ENCODE measurements around the gene TBX2. TPM values are rescaled to one million over a fixed set of nuclear protein-coding genes. Genes with fewer than 3 reads are reported as not detected.
"Not testable (repeated sequence)": the region's sequence is repeated elsewhere in the genome, so short reads cannot be mapped to it uniquely, and the experiment has no call there.

Gene TBX2
- total and polyA plus RNA-seq, 9 donors: 8.9 to 20.4 (median 10.8) TPM

DNA sequence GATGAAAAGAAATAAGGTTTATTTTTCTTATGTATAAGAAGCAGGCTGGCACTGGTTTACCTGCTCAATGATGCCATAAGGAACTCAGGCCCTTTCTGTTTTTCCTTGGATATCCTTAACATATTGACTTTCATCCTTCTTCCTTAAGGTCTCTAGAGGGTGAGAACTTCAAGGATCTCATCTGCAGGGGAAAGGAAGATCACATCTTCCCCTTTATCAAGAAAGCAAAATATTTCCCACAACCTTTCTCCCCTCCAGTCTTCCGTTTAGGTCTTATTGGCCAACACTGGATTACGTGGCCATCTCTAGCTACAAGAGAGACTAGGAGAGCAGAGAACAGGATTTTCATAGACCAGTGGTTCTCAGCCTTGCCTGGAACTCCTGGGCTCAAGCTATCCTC, 48.4 kb downstream of the TBX2 start:
- 100% methylated on average over 2 of the region's 2 CpGs for WGBS (ENCODE audit: insufficient coverage)

DNA sequence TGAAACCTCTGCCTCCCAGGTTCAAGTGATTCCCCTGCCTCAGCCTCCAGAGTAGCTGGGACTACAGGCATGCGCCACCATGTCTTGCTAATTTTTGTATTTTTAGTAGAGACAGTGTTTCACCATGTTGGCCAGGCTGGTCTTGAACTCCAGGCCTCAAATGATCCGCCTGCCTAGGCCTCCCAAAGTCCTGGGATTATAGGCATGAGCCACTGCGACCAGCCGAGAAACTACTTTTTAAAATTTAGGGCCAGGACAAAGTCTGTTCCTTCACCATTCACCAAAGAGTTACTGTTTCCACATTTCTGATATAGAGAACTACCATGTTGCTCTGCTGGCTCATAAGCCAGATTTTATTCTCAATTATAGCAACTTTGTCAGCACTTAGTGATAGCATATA, 49.5 kb downstream of the TBX2 start:
- peaks cover 37% of the 10 kb centered on the region for H3K27me3 ChIP-seq (ENCODE audit: control insufficient read depth, insufficient read depth, low read length)
- H3K4me1 ChIP-seq (ENCODE audit: control insufficient read depth, insufficient read depth, low read length): peaks cover 14% of the 10 kb centered on the region
- H3K36me3 ChIP-seq (ENCODE audit: control insufficient read depth, insufficient read depth, low read length); H3K27ac ChIP-seq (ENCODE audit: low read length); DNase-seq; H3K9me3 ChIP-seq (replicated peaks; ENCODE audit: control insufficient read depth, low read depth, low read length); H3K4me3 ChIP-seq (ENCODE audit: low read length): not testable (repeated sequence)
- WGBS (ENCODE audit: insufficient coverage): 95% methylated on average over 2 of the region's 4 CpGs

More for the DNA sequence above, 48.4 kb downstream of the TBX2 start:
- Histone ChIP-seq H3K9me3 (replicated peaks; ENCODE audit: control insufficient read depth, low read depth, low read length) (no peaks in the 10 kb centered on the region), H3K36me3 (ENCODE audit: control insufficient read depth, insufficient read depth, low read length) (no peaks in the 10 kb centered on the region), H3K4me1 (ENCODE audit: control insufficient read depth, insufficient read depth, low read length) (peaks cover 19% of the 10 kb centered on the region), H3K4me3 (ENCODE audit: low read length) (no peak overlapping the region), H3K27ac (ENCODE audit: low read length) (no peak overlapping the region), H3K27me3 (ENCODE audit: control insufficient read depth, insufficient read depth, low read length) (peaks cover 37% of the 10 kb centered on the region)
- no peak for DNase-seq

DNA sequence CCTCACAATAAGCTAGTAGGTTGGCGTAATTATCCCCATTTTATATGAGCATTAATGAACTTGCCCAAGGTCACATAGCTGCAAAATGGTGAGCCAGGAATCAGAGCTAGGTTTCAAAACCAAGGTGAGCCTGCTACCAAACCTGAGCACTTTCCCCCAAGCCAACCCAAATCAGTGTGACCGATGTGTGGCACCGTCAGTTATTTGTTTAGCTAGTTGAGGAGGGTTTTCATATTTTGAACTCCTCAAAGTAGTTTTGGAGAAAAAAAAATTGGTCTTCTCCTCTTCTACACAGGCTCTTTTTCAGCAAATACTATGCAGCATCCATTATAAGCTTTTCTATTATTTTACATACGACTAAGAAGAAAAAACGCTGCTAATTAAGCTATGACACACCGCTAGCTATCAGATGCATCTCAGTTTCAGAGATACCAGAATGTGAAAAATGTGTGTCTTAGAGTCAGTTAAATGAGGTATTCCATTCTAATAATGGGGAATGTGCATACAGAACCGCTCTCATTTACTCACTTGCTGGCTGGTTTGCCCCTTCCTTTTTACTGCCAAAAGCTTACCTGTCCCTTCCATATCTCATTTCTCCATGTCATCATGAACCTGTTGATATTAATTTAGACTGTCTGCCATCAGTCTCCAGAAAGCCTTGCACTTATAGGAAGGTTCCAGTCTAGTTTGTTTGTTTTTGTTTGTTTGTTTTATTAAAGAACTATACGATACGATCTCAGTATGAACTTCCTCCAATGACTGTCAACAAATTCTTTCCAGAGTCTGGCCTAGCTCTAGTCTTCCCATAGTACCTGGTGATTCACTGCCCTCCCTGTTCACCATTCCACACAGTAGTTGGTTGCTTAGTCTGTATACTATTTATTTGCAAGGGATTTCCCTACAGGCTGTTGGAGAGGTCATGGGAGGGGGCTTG, 50.3 kb downstream of the TBX2 start:
- H3K27ac ChIP-seq (ENCODE audit: low read length): no peak overlapping the region
- H3K4me1 ChIP-seq (ENCODE audit: control insufficient read depth, insufficient read depth, low read length): peaks cover 19% of the 10 kb centered on the region
- no peaks in the 10 kb centered on the region for H3K36me3 ChIP-seq (ENCODE audit: control insufficient read depth, insufficient read depth, low read length)
- whole genome bisulfite sequencing (ENCODE audit: insufficient coverage): 100% methylated on average over 1 of the region's 9 CpGs
- H3K27me3 ChIP-seq (ENCODE audit: control insufficient read depth, insufficient read depth, low read length): peaks cover 43% of the 10 kb centered on the region
- no peak for DNase-seq
- no peaks in the 10 kb centered on the region for H3K9me3 ChIP-seq (replicated peaks; ENCODE audit: control insufficient read depth, low read depth, low read length)
- H3K4me3 ChIP-seq (ENCODE audit: low read length): no peak overlapping the region

DNA sequence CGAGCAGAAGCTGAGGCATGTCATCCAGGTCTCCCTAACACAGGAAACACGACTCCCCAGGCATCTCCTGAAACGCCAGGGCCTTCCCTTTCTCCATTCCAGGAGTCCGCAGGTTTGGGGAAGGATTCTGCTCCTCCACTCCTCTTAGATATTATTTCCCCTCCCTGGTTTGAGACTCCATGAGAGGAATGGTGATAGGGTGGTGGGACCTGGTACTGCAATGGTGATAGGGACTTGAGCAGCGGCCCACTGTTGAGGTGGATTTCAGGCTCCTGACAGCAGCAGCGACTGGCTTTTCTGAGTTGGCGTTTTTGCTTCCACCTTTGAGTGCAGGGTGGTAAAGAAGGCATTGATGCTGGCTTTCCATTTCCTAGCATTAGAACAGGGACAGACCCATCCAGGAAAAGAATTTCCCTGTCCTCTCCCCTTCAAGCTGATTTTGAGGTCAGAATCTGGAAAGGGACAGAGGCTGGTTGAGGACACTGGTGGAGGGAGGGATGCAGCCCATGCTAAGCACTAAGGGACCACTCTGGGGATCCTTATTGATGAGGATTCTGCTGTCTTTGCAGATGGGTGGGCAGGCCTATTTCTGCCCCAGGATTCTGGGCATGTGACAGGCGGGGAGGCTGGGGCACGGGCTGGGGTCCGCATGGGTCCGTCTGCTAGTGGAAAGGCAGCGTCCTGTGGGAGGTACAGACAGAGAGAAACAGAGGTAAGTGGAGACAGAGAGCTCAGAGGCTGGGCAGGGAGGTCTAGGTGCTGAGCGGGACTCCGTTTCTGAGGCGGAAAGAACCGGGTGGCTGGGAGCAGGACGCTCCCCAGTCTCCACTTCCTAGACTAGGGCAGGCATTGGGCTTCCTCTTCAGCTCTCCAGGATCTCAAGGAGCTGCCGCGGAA, 51.2 kb downstream of the TBX2 start:
- peaks cover 28% of the 10 kb centered on the region for H3K4me1 ChIP-seq (ENCODE audit: control insufficient read depth, insufficient read depth, low read length)
- H3K4me3 ChIP-seq (ENCODE audit: low read length): no peak overlapping the region
- H3K27me3 ChIP-seq (ENCODE audit: control insufficient read depth, insufficient read depth, low read length): peaks cover 50% of the 10 kb centered on the region
- WGBS (ENCODE audit: insufficient coverage): 64% methylated on average over 14 of the region's 19 CpGs
- DNase-seq: no peak
- H3K9me3 ChIP-seq (replicated peaks; ENCODE audit: control insufficient read depth, low read depth, low read length): no peaks in the 10 kb centered on the region
- peak overlapping the region; percentile 54 for H3K27ac ChIP-seq (ENCODE audit: low read length)
- H3K36me3 ChIP-seq (ENCODE audit: control insufficient read depth, insufficient read depth, low read length): no peaks in the 10 kb centered on the region

DNA sequence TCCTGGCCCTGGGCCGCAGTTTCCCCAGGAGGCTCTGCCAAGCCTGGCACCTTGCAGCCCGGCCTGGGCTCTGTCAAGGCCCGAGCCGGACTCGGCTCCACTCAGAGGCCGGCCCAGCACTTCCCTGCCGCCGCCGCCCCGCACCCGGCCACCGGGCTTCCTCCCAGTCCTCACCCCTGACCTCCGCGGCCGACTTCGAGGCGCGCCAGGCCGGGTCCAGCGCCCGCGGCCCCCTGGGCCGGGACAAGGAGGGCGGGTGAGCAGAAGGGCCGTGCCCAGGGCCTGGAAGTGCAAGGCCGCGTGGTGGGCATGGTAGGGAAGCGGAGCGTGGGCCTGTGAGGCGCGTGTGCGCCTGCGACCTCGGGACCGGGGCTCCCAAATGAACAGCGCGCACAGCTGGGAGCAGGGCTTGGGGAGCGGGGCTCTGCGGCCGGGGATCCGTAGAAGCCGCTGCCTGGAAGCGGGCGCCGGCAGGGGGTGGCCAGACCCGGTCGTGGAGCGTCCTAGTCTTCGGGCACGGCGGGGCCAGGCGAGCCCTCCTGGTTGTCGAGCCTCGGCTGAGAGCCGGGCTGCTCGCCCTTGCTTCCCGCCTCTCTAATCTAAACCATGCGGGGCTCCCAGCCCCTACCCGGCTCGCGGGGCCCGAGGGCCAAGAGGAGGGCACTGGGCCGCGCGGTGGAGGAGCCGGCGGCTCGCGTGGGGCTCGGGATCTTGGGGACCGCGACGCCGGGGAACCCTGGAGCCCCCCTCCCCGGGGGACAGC, 52.1 kb downstream of the TBX2 start:
- Histone ChIP-seq H3K36me3 (ENCODE audit: control insufficient read depth, insufficient read depth, low read length) (no peaks in the 10 kb centered on the region), H3K9me3 (replicated peaks; ENCODE audit: control insufficient read depth, low read depth, low read length) (no peaks in the 10 kb centered on the region), H3K4me3 (ENCODE audit: low read length) (peak overlapping the region; percentile 49), H3K27me3 (ENCODE audit: control insufficient read depth, insufficient read depth, low read length) (peaks cover 57% of the 10 kb centered on the region), H3K4me1 (ENCODE audit: control insufficient read depth, insufficient read depth, low read length) (peaks cover 33% of the 10 kb centered on the region), H3K27ac (ENCODE audit: low read length) (peak overlapping the region; percentile 81)
- WGBS (ENCODE audit: insufficient coverage): 8% methylated on average over 57 of the region's 75 CpGs
- DNase-seq: peak; percentile 71

- peak within 1 kb of the TSS; percentile 81 for H3K27ac ChIP-seq (ENCODE audit: low read length)
- H3K4me1 ChIP-seq (ENCODE audit: control insufficient read depth, insufficient read depth, low read length): peaks cover 41% of the 10 kb centered on the region
- peak within 1 kb of the TSS; percentile 49 for H3K4me3 ChIP-seq (ENCODE audit: low read length)
- H3K27me3 ChIP-seq (ENCODE audit: control insufficient read depth, insufficient read depth, low read length): peaks cover 60% of the 10 kb centered on the region
- no peaks in the 10 kb centered on the region for H3K36me3 ChIP-seq (ENCODE audit: control insufficient read depth, insufficient read depth, low read length)
- peak; percentile 65 for DNase-seq
- H3K9me3 ChIP-seq (replicated peaks; ENCODE audit: control insufficient read depth, low read depth, low read length): no peaks in the 10 kb centered on the region
- 5% methylated on average over 52 of the region's 59 CpGs for WGBS (ENCODE audit: insufficient coverage)
Measured at GRCh38 chr17:61452301-61453290, 53.0 kb downstream of the TBX2 start, which contains the start of gene TBX4. Gene TBX4, plus strand, starts transcription at chr17:61452422. Its CDS starts 4,069 bp downstream, at chr17:61456491.

DNA sequence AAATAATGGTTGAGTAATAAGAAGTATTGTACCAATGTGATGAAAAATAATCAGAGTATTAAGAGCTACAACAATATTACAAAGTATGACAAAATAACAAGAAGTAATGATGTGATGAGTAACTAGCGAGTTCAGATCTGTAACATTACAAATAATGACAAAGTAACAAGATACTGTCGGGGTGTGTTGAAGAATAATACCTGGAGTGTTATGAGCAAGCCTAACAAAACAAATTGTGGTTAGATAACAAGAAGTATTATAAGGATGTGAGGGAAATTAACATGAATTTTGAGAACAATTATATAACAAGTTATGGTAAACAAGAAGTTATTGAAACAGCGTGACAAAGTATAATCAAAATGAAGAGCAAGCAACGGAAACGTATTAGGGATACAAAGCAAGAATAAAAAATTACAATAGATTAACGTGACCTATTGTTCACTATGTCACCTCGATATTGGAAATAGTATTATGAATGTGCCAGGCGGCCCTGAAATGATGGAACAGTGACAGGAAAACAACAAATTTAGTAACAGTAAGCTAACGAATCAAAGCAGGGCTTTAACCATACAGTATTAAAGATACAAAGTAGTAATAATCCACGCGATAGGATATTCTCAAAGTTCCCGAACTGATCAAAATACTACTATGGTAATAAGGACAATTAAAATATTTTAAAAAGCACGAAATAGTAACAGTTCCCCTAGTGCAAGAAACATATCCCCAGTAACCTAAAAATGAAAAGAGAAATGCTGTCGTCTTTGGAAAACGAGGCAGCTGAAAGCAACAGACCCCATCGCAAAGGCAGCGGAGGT, 54.1 kb downstream of the TBX2 start:
- peaks cover 48% of the 10 kb centered on the region for H3K4me1 ChIP-seq (ENCODE audit: control insufficient read depth, insufficient read depth, low read length)
- DNase-seq: no peak
- H3K9me3 ChIP-seq (replicated peaks; ENCODE audit: control insufficient read depth, low read depth, low read length): no peaks in the 10 kb centered on the region
- H3K27me3 ChIP-seq (ENCODE audit: control insufficient read depth, insufficient read depth, low read length): peaks cover 72% of the 10 kb centered on the region
- peak overlapping the region; percentile 84 for H3K27ac ChIP-seq (ENCODE audit: low read length)
- WGBS (ENCODE audit: insufficient coverage): 7% methylated on average over 3 of the region's 17 CpGs
- H3K4me3 ChIP-seq (ENCODE audit: low read length): peak overlapping the region; percentile 27
- no peaks in the 10 kb centered on the region for H3K36me3 ChIP-seq (ENCODE audit: control insufficient read depth, insufficient read depth, low read length)

DNA sequence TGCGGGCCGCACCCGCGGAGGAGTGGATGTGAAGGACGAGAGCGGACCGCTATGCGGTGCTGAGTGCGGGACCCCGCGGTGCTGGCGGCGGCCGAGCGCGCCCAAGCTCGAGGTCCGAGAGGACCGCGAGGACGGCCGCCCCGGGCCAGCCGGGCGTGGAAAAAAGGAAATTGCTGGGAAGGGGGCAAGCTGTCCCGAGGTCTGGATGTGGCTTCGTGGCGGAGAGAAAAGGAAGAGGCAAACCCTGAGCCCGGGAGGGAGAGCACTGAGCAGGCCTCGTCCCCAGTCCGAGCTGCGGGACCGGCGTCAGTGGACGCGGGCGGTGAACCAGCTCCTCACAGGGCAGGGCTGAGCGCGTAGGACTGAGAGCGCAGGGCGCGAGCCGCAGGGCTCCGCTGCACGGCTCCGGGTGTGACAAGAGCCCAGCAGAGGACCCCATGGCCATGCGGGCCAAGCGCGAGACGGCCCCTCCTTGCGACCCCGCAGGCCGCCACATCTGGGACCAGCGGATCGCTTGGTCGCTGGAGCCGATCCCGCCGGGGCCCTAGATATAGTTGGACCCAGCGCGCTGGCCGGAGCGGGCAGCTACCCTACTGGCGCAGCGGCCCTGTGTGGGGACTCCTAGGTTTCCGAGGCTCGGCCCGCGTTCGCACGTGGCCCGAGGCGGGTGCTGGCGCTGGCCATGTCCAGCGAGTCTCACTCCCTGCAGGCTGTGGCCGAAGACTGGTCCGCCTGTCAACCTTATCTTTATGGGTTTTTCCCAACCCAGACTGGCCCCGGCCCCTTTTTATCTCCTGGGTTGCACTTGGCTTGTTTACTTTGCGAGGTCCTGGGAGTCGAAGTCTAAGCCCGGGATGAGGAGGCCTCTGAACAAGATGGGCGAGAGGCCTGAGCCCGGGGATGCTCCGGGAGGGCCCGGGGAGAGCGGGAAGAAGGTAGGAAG, 55.0 kb downstream of the TBX2 start:
- Histone ChIP-seq H3K4me3 (ENCODE audit: low read length) (peak overlapping the region; percentile 27), H3K36me3 (ENCODE audit: control insufficient read depth, insufficient read depth, low read length) (no peaks in the 10 kb centered on the region), H3K4me1 (ENCODE audit: control insufficient read depth, insufficient read depth, low read length) (peaks cover 51% of the 10 kb centered on the region), H3K9me3 (replicated peaks; ENCODE audit: control insufficient read depth, low read depth, low read length) (no peaks in the 10 kb centered on the region), H3K27ac (ENCODE audit: low read length) (peak overlapping the region; percentile 84), H3K27me3 (ENCODE audit: control insufficient read depth, insufficient read depth, low read length) (peaks cover 77% of the 10 kb centered on the region)
- DNase-seq: peak; percentile 48
- WGBS (ENCODE audit: insufficient coverage): 12% methylated on average over 85 of the region's 86 CpGs
